Measurements from ENCODE around the gene PKHD1.

- TF ChIP-seq TCF12 (IDR thresholded peaks at IDR 0.05) (no peak), TCF12 (CRISPR knock-in tag; IDR thresholded peaks at IDR 0.05) (no peak), POLR2AphosphoS5 (IDR thresholded peaks at IDR 0.05; ENCODE audit: low read depth, low read length) (no peak), TCF7 (IDR thresholded peaks at IDR 0.05; ENCODE audit: low read depth) (no peak), RAD21 (CRISPR knock-in tag; IDR thresholded peaks at IDR 0.05) (no peak)
- TF ChIP-seq, protein P1, sequence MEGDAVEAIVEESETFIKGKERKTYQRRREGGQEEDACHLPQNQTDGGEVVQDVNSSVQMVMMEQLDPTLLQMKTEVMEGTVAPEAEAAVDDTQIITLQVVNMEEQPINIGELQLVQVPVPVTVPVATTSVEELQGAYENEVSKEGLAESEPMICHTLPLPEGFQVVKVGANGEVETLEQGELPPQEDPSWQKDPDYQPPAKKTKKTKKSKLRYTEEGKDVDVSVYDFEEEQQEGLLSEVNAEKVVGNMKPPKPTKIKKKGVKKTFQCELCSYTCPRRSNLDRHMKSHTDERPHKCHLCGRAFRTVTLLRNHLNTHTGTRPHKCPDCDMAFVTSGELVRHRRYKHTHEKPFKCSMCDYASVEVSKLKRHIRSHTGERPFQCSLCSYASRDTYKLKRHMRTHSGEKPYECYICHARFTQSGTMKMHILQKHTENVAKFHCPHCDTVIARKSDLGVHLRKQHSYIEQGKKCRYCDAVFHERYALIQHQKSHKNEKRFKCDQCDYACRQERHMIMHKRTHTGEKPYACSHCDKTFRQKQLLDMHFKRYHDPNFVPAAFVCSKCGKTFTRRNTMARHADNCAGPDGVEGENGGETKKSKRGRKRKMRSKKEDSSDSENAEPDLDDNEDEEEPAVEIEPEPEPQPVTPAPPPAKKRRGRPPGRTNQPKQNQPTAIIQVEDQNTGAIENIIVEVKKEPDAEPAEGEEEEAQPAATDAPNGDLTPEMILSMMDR (CRISPR knock-in tag; IDR thresholded peaks at IDR 0.05), result no peak
- TF ChIP-seq, protein P2, sequence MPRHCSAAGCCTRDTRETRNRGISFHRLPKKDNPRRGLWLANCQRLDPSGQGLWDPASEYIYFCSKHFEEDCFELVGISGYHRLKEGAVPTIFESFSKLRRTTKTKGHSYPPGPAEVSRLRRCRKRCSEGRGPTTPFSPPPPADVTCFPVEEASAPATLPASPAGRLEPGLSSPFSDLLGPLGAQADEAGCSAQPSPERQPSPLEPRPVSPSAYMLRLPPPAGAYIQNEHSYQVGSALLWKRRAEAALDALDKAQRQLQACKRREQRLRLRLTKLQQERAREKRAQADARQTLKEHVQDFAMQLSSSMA (CRISPR knock-in tag; IDR thresholded peaks at IDR 0.05), result no peak
These were observed 174.1 kb downstream of the PKHD1 start for GRCh38 chr6:51913265-51913664.

All from HepG2 (cell line).